NOMO-1 (cell line): ENCODE data around the gene IRF8.
"Not testable (repeated sequence)": the region's sequence is repeated elsewhere in the genome, so short reads cannot be mapped to it uniquely, and the experiment has no call there.

Experiments used
- DNase-seq, 2 experiments: peaks; one replicate each; lab custom pipeline; 2025; ENCODE audit not compliant: unreplicated experiment in 2 of 2; lab: John Stamatoyannopoulos, UW

IRF8 gene

GRCh38 chr16:85891776-85892166, 7.2 kb upstream of the IRF8 start:
- DNase-seq, result no peak

GRCh38 chr16:85892760-85893159, 6.2 kb upstream of the IRF8 start:
- no peak for DNase-seq

GRCh38 chr16:85894266-85894665, 4.7 kb upstream of the IRF8 start:
- DNase-seq, result no peak

- peak; percentile 45 to 73 for DNase-seq
Measured at GRCh38 chr16:85897382-85897781, 1.6 kb upstream of the IRF8 start.

- DNase-seq, result no peak
Measured at GRCh38 chr16:85899444-85899843, 482 bp downstream of the IRF8 start.

- DNase-seq, result peak in 1 of 2 experiments; percentile 73
Measured at GRCh38 chr16:85900027-85900792, 1.2 kb downstream of the IRF8 start.

GRCh38 chr16:85901110-85901509, 2.1 kb downstream of the IRF8 start:
- no peak for DNase-seq

DNA sequence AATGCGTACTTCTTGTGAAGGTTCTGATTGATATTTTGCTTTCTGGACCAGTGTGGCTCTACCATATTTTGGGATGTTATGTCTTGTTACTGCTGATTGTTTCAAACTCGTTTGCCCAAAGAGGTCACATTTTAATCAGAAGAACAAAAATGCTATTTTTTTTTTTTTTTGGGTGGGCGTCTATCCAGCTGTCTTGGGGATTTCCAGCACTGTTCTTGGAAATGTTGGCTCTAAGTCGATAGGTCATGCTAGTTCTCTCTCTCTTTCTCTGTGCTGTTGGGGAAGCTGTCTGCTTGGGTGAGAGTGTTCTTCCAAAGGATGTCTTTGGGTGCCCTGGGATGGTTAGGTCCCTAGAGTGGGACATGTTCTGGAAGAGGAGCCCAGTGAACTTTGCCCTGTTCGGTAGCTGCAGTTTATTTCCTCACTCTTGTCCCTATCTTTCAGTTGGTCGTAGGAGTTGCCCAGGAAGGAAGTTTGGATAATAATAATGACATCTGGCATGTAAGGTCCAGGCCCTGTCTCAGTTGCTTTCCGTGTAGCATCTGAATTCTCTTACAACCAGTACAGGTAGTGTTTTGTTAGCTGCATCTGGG, 2.9 kb downstream of the IRF8 start:
- no peak for DNase-seq

- no peak for DNase-seq
Measured at GRCh38 chr16:85902366-85903155, 3.6 kb downstream of the IRF8 start.

DNA sequence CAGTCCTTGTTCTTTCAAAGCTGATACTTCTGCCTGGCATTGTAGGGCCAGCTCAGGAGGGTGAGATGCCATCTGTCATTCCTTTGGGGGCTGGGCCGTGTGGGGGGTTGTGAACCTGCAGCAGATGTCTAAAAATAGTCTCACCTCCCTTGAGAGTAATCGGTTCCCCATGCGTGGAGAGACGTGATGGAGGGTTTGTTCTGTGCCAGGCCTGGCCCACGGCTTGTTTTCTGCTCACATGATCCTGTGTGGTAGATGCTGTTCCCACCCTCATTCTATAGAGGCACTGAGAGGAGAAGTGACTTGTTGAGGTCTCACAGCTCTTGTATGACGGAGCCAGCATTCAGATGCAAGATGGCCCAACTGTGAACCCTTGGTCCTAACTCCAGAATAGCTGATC, 4.6 kb downstream of the IRF8 start:
- DNase-seq, result no peak

GRCh38 chr16:85905110-85906095, 6.4 kb downstream of the IRF8 start:
- no peak for DNase-seq

GRCh38 chr16:85906349-85906748, 7.4 kb downstream of the IRF8 start:
- DNase-seq, result no peak

GRCh38 chr16:85907231-85907630, 8.3 kb downstream of the IRF8 start:
- not testable (repeated sequence) for DNase-seq

- DNase-seq, result peak; percentile 50 to 60
Measured at GRCh38 chr16:85908444-85908843, 9.5 kb downstream of the IRF8 start.

- no peak for DNase-seq
Measured at GRCh38 chr16:85908889-85909589, 10.1 kb downstream of the IRF8 start.

- peak in 1 of 2 experiments; percentile 17 for DNase-seq
Measured at GRCh38 chr16:85909932-85910853, 11.2 kb downstream of the IRF8 start.

DNA sequence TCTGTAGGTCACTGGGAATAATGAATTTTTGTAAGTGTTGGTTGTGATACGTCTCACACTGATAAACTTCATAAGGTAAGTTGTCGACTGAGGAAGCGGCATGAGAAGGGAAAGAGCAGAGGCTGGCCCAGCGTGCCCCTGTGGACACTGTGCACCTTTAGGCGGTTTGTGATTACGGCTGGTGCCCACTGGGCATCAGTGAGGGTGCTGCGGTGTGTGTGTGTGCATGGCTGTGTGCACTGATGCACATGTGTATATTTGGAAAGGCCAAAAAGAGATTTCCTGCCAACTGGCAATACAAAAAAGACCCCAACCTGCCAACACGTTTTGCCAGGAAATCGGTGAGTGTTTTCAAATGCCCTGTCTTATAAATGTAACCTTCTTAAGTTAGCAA, 11.9 kb downstream of the IRF8 start:
- no peak for DNase-seq

DNA sequence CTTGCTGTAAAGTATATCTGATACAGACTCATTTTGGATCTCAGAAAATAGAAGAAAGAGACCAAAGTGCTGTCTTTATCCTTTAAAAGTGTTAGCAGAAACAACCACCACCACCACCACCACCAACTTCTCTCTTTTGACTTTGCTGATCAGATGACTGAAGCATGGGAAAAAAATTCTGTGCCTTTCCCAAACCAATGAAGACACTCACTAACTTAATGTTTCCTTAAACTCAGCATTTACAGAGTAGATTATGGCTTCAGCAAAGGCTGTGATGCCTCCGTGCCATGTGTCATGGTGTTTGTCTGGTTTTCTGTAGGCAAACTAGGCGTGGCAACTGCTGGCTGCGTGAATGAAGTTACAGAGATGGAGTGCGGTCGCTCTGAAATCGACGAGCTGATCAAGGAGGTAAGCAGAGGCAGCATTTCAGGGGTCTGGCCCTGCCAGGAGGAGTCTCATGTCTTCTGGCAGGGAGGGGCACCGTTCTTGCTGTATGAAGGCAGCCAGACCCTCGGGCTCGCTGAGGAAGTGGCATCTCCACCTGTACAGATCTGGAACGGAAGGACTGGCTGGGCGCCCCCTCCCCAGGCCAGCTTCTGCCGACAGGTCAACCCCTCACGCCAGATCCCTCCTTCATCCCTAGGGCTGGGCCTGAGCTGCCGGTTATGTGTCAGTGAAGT, 12.4 kb downstream of the IRF8 start:
- no peak for DNase-seq
